ENCODE results near the gene ZNF426.

GRCh38 chr19:9498183-9498902 is 40.1 kb downstream of the ZNF426 start, which contains the start of gene ZNF560:
- TF ChIP-seq POLR2A (IDR thresholded peaks at IDR 0.05) (no peak), CTCF (IDR thresholded peaks at IDR 0.05 in 4 of 5, conservative IDR thresholded peaks at IDR 0.05 in 1 of 5) (no peak)

Data from gastrocnemius medialis (tissue), 4 donors.